ENCODE data around the gene URM1. TPM values are rescaled to one million over a fixed set of nuclear protein-coding genes. Genes with fewer than 3 reads are reported as not detected.

URM1 gene
- total RNA-seq, 1 donor = 35.1 TPM

- Histone ChIP-seq H3K4me2 (ENCODE audit: insufficient read depth, low read length) (no peak overlapping the region), H3K79me2 (ENCODE audit: insufficient read depth, low read length) (no peaks in the 10 kb centered on the region), H2AFZ (ENCODE audit: low read length) (no peak overlapping the region), H3K36me3 (ENCODE audit: insufficient read depth, low read length) (peaks cover 16% of the 10 kb centered on the region), H3K9me3 (ENCODE audit: low read depth, low read length) (no peaks in the 10 kb centered on the region), H3K4me1 (ENCODE audit: insufficient read depth, low read length) (peaks cover 4% of the 10 kb centered on the region), H3K27me3 (ENCODE audit: insufficient read depth, low read length) (peaks cover 18% of the 10 kb centered on the region), H3K4me3 (ENCODE audit: insufficient read depth, low read length) (no peak overlapping the region), H3K27ac (ENCODE audit: low read depth, low read length) (no peak overlapping the region), H4K20me1 (ENCODE audit: insufficient read depth, low read length) (no peaks in the 10 kb centered on the region)
- TF ChIP-seq CTCF (IDR thresholded peaks at IDR 0.05; ENCODE audit: extremely low read depth, low read depth, low read length) = no peak
- peak; percentile 69 for DNase-seq (ENCODE audit: insufficient read length, low spot score, missing footprints)
Observed at GRCh38 chr9:128392302-128393144, 21.3 kb downstream of the URM1 start.

GRCh38 chr9:128393145-128393775 is 22.1 kb downstream of the URM1 start:
- Histone ChIP-seq H3K4me1 (ENCODE audit: insufficient read depth, low read length) (peaks cover 4% of the 10 kb centered on the region), H4K20me1 (ENCODE audit: insufficient read depth, low read length) (no peaks in the 10 kb centered on the region), H2AFZ (ENCODE audit: low read length) (no peak overlapping the region), H3K4me2 (ENCODE audit: insufficient read depth, low read length) (no peak overlapping the region), H3K36me3 (ENCODE audit: insufficient read depth, low read length) (peaks cover 11% of the 10 kb centered on the region), H3K27me3 (ENCODE audit: insufficient read depth, low read length) (peaks cover 23% of the 10 kb centered on the region), H3K27ac (ENCODE audit: low read depth, low read length) (no peak overlapping the region), H3K79me2 (ENCODE audit: insufficient read depth, low read length) (no peaks in the 10 kb centered on the region), H3K9me3 (ENCODE audit: low read depth, low read length) (no peaks in the 10 kb centered on the region), H3K4me3 (ENCODE audit: insufficient read depth, low read length) (no peak overlapping the region)
- no peak for TF ChIP-seq CTCF (IDR thresholded peaks at IDR 0.05; ENCODE audit: extremely low read depth, low read depth, low read length)
- DNase-seq (ENCODE audit: insufficient read length, low spot score, missing footprints) = peak; percentile 62

GRCh38 chr9:128393970-128394369 is 22.8 kb downstream of the URM1 start:
- DNase-seq (ENCODE audit: insufficient read length, low spot score, missing footprints) = peak; percentile 82
- Histone ChIP-seq H2AFZ (ENCODE audit: low read length) (no peak overlapping the region), H3K36me3 (ENCODE audit: insufficient read depth, low read length) (peaks cover 5% of the 10 kb centered on the region), H3K4me1 (ENCODE audit: insufficient read depth, low read length) (peaks cover 4% of the 10 kb centered on the region), H3K27me3 (ENCODE audit: insufficient read depth, low read length) (peaks cover 23% of the 10 kb centered on the region), H4K20me1 (ENCODE audit: insufficient read depth, low read length) (no peaks in the 10 kb centered on the region), H3K4me2 (ENCODE audit: insufficient read depth, low read length) (no peak overlapping the region), H3K4me3 (ENCODE audit: insufficient read depth, low read length) (no peak overlapping the region), H3K79me2 (ENCODE audit: insufficient read depth, low read length) (no peaks in the 10 kb centered on the region), H3K27ac (ENCODE audit: low read depth, low read length) (no peak overlapping the region), H3K9me3 (ENCODE audit: low read depth, low read length) (no peaks in the 10 kb centered on the region)
- TF ChIP-seq CTCF (IDR thresholded peaks at IDR 0.05; ENCODE audit: extremely low read depth, low read depth, low read length) = no peak

Measured in osteoblast (primary cell).